HFFc6 (cell line): Measurements from ENCODE around the gene MTHFR. TPM values are rescaled to one million over a fixed set of nuclear protein-coding genes. Genes with fewer than 3 reads are reported as not detected.
"Not testable (repeated sequence)": the region's sequence is repeated elsewhere in the genome, so short reads cannot be mapped to it uniquely, and the experiment has no call there.

Experiments used
- DNase-seq: peaks from one replicate; pipeline ENCODE4 v3.0.0-alpha.2; 2018
- H3K27ac Mint-ChIP-seq: 2 replicates; pipeline ENCODE4 v1.8.0; 2020; ENCODE audit warnings: mild to moderate bottlenecking, mixed read lengths
- H3K27me3 Mint-ChIP-seq: 2 replicates; pipeline ENCODE4 v1.8.0; 2021; ENCODE audit warnings: mild to moderate bottlenecking, moderate library complexity, mixed read lengths; ENCODE audit not compliant: insufficient read depth
- H3K36me3 Mint-ChIP-seq: 2 replicates; pipeline ENCODE4 v1.8.0; 2021; ENCODE audit warnings: low read depth, mixed read lengths
- H3K4me1 Mint-ChIP-seq: 2 replicates; pipeline ENCODE4 v1.8.0; 2020; ENCODE audit warnings: low read depth, mixed read lengths
- H3K4me3 Mint-ChIP-seq: 2 replicates; pipeline ENCODE4 v1.8.0; 2020; ENCODE audit warnings: mild to moderate bottlenecking, moderate library complexity, mixed read lengths
- H3K9me3 Mint-ChIP-seq: 2 replicates; pipeline ENCODE4 v1.8.0; 2020; ENCODE audit warnings: mild to moderate bottlenecking, mixed read lengths
- total RNA-seq, 6 experiments: library from RNA; stranded (reverse); fragmentation: NEBNext Ultra II Directional; extraction: Animal tissue kit (Norgen Biotek cat#: 25700); gene quantifications; 2 replicates in 1 of 6; 3 replicates in 5 of 6; pipeline ENCODE4 v1.2.3, GENCODE V29; 2021
- TF ChIP-seq, protein P1 (sequence below): fragments of 200-600 bp; sonication (generic); IDR thresholded peaks from 2 replicates; pipeline ENCODE4 v1.5.0; 2021; ENCODE audit warnings: antibody characterized with exemption, mild to moderate bottlenecking

The MTHFR gene
- total RNA-seq, 6 experiments from 2014 or later: 9.4 to 11.7 (median 10.5) TPM

DNA sequence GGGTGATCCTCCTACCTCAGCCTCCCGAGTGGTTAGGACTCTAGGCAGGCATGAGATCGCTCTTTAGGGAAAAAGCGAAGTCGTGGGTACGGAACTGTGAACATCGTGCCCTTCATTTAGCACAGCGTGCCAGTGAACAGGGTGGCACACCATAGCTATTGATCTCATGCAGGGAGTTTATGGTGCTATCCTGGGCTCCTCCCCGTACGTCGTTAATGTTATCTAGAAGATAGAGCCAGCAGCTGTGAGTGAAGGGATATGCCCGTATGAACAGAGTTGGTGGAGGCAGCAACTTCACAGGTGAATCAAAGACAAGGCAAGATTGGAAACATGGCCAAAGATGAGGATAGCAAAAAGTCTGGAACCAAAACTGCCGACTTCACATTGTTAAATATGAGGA lies 11.4 kb upstream of the MTHFR start:
- TF ChIP-seq, protein P1, sequence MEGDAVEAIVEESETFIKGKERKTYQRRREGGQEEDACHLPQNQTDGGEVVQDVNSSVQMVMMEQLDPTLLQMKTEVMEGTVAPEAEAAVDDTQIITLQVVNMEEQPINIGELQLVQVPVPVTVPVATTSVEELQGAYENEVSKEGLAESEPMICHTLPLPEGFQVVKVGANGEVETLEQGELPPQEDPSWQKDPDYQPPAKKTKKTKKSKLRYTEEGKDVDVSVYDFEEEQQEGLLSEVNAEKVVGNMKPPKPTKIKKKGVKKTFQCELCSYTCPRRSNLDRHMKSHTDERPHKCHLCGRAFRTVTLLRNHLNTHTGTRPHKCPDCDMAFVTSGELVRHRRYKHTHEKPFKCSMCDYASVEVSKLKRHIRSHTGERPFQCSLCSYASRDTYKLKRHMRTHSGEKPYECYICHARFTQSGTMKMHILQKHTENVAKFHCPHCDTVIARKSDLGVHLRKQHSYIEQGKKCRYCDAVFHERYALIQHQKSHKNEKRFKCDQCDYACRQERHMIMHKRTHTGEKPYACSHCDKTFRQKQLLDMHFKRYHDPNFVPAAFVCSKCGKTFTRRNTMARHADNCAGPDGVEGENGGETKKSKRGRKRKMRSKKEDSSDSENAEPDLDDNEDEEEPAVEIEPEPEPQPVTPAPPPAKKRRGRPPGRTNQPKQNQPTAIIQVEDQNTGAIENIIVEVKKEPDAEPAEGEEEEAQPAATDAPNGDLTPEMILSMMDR: no peak
- H3K4me1 Mint-ChIP-seq: peaks cover 22% of the 10 kb centered on the region
- H3K4me3 Mint-ChIP-seq: no peak overlapping the region
- no peak for DNase-seq
- no peak overlapping the region for H3K27ac Mint-ChIP-seq
- no peaks in the 10 kb centered on the region for H3K9me3 Mint-ChIP-seq
- H3K27me3 Mint-ChIP-seq: no peaks in the 10 kb centered on the region; the same call in 1 of the 2 replicates
- peaks cover 30% of the 10 kb centered on the region for H3K36me3 Mint-ChIP-seq

DNA sequence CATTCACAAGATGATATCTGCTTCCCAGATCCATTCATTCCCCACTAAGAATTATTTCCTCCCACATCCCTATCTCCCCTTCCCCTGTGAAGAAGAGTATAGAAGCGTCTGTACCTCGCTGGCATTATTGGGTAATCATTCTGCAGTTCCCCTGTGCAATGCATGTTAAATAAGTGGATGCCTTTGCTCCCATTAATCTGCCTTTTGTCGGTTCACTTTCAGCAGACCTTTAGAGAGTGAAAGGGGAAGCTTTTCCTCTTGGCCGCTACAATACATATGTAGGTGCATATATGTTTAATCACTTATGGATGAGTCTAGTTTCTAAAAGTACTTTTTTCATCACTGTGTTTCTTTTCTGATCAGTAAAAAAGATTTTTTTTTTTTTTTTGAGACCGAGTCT lies 7.3 kb upstream of the MTHFR start:
- no peak for DNase-seq
- Mint-ChIP-seq H3K9me3 (no peaks in the 10 kb centered on the region), H3K4me3 (no peak overlapping the region), H3K4me1 (peaks cover 7% of the 10 kb centered on the region), H3K27ac (no peak overlapping the region), H3K36me3 (peaks cover 20% of the 10 kb centered on the region; the same call in 1 of the 2 replicates), H3K27me3 (no peaks in the 10 kb centered on the region; the same call in 1 of the 2 replicates)
- TF ChIP-seq, protein P1: no peak

DNA sequence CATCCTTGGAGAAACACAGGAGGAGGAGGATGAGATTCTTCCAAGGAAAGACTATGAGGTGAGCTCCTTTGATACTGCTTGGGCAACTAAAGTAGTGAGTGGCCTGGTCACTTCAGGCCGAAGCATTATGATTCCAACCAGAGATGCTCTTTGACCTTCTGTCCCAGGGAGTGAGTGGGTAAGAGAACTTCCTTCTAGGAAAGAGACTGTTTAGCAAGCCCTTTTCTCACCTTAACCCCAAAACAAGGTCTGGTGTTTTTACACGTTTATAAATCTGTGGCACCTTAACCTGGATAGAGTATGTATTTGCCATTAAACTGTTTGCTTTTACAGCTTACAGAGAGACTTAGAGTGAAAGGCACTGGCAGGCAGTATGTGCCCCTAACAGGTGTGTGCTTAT lies 1.4 kb upstream of the MTHFR start:
- Mint-ChIP-seq H3K9me3 (no peaks in the 10 kb centered on the region), H3K27me3 (peaks cover 4% of the 10 kb centered on the region; the same call in 1 of the 2 replicates), H3K36me3 (peaks cover 12% of the 10 kb centered on the region; the same call in 1 of the 2 replicates), H3K27ac (peak overlapping the region; percentile 97), H3K4me3 (peak overlapping the region; percentile 100), H3K4me1 (peaks cover 52% of the 10 kb centered on the region)
- TF ChIP-seq, protein P1: no peak
- DNase-seq: no peak

DNA sequence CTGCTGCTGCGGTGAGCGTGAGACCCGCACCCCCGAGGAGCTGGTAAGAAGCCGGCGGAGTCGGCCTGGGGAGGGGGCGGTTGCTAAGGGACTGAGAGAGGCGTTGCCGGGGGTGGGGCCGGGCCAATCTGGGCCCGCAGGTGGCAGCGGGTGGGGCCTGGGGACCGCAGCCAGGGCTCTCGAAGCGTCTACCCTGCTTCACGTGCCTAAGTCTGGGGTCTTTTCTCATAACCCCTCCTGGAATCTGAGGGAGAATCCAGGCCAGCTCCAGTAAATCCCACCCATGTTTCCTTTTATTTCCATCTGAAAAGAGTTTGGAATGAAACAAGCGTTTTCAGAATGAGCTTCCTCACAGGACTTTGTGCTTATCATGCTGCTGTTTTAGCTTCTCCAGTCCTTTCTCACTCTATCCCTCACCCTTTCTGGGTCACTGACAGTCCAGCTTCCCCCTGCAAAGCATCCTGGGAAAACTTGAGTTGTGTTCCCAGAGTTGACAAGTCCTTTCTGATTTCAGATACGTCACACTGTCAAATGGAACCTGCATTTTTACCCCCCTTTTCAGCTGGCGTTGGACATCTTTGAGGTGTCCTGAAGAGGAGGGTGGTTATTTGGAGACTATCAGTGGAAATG lies 658 bp upstream of the MTHFR start:
- Mint-ChIP-seq H3K36me3 (peaks cover 12% of the 10 kb centered on the region; the same call in 1 of the 2 replicates), H3K4me3 (peak overlapping the region; percentile 100), H3K9me3 (no peaks in the 10 kb centered on the region), H3K27ac (peak overlapping the region; percentile 97), H3K27me3 (peaks cover 4% of the 10 kb centered on the region; the same call in 1 of the 2 replicates), H3K4me1 (peaks cover 59% of the 10 kb centered on the region)
- TF ChIP-seq, protein P1: no peak
- DNase-seq: peak; percentile 49

DNA sequence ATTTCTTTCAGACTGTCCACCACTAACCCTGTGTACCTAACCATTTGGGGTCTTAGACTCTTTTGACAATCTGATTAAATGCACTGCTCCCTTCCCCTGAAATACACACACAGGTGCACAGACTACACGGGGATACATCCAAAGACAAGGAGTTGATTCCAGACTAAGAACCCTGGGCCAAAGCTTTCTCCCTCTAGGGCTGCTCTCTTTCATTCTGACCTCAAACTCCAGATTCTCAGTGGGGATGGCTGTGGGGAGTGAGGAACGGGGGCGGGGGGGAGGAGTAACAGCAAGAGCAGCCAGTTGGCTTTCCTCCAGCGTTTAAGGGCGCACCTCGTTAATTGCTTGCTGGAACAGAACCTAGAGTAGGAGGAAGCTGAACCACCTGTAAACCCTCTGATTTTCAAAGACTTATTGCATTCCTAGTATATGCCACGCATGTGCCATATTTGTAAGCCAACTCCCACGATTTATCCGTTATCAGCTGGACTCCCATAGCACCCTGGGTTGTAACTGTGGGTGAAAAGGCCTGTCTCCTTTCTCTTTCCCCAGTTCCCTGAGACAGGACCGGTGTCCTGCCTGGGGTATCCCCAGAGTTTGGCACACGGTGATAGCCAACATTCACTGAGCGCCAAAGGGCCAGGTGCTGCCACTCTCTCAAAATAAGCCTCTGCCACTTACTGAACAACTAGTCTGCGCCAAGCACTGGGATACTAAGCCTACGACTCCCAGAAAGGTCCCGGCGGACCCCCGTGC lies 920 bp downstream of the MTHFR start:
- TF ChIP-seq, protein P1: no peak
- peak overlapping the region; percentile 97 for H3K27ac Mint-ChIP-seq
- no peaks in the 10 kb centered on the region for H3K9me3 Mint-ChIP-seq
- peaks cover 12% of the 10 kb centered on the region; the same call in 1 of the 2 replicates for H3K36me3 Mint-ChIP-seq
- peak overlapping the region; percentile 100 for H3K4me3 Mint-ChIP-seq
- peaks cover 63% of the 10 kb centered on the region for H3K4me1 Mint-ChIP-seq
- no peak for DNase-seq
- H3K27me3 Mint-ChIP-seq: peaks cover 4% of the 10 kb centered on the region; the same call in 1 of the 2 replicates

DNA sequence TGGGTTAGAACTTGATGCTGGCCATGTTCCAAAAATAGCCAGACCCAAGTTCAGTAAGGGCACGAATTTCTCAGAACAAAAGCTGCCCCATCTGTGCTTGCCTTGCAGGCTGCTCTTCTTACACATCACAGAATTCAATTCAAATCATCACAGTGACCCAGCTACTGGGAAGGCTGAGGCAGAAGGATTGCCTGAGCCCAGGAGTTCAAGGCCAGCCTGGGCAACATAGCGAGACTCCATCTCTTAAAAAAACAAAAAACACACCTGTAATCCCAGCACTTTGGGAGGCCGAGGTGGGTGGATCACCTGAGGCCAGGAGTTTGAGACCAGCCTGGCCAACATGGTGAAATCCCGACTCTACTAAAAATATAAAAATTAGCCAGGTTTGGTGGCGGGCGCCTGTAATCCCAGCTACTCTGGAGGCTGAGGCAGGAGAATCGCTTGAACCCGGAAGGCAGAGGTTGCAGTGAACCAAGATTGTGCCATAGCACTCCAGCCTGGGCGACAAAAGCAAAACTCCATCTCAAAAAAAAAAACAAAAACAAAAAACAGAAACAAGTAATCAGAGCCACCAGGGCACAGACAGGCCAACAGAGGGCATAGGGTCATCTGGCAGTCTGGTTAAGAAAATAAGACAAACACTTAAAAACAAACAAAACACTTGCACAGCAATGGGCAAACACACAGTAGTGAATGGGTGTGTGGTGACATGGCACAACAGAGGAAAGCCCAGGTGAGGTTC lies 1.7 kb downstream of the MTHFR start:
- H3K36me3 Mint-ChIP-seq, DNase-seq, H3K9me3 Mint-ChIP-seq, H3K27me3 Mint-ChIP-seq: not testable (repeated sequence)
- peak overlapping the region; percentile 97 for H3K27ac Mint-ChIP-seq
- H3K4me1 Mint-ChIP-seq: peaks cover 63% of the 10 kb centered on the region
- H3K4me3 Mint-ChIP-seq: peak overlapping the region; percentile 100
